ENCODE measurements around the gene PLD5. TPM values are rescaled to one million over a fixed set of nuclear protein-coding genes. Genes with fewer than 3 reads are reported as not detected.
"Not testable (repeated sequence)": the region's sequence is repeated elsewhere in the genome, so short reads cannot be mapped to it uniquely, and the experiment has no call there.

The PLD5 gene
- total and polyA plus RNA-seq, 8 donors = 0.04 to 0.71 (median 0.24) TPM; not detected in 2

- no peaks in the 10 kb centered on the region for H3K9me3 ChIP-seq
- no peaks in the 10 kb centered on the region for H3K27me3 ChIP-seq
- 52 to 67% methylated on average over 1 of the region's 1 CpG for WGBS, 2 donors
- H3K27ac ChIP-seq = no peak overlapping the region
- ATAC-seq (no peak), FAIRE-seq (no peak), DNase-seq (no peak)
- intact Hi-C loops (cut with DNase I) = no loop called here
- H3K4me1 ChIP-seq = no peaks in the 10 kb centered on the region
- no peak for TF ChIP-seq CTCF (IDR thresholded peaks at IDR 0.05)
- no peak overlapping the region for H3K4me3 ChIP-seq
- H3K36me3 ChIP-seq = no peaks in the 10 kb centered on the region
Measured at GRCh38 chr1:242349636-242350035, 174.9 kb downstream of the PLD5 start.

- ATAC-seq; H3K27ac ChIP-seq; H3K4me3 ChIP-seq; H3K27me3 ChIP-seq; intact Hi-C loops (cut with DNase I); H3K36me3 ChIP-seq; H3K4me1 ChIP-seq; DNase-seq; H3K9me3 ChIP-seq; FAIRE-seq: not testable (repeated sequence)
- WGBS, 2 donors = 19 to 32% methylated on average over 5 of the region's 5 CpGs
Measured at GRCh38 chr1:242330865-242331264, 193.6 kb downstream of the PLD5 start.

GRCh38 chr1:242327381-242327780 is 197.1 kb downstream of the PLD5 start:
- DNase-seq; H3K4me3 ChIP-seq; H3K9me3 ChIP-seq; intact Hi-C loops (cut with DNase I); H3K4me1 ChIP-seq; H3K27me3 ChIP-seq; H3K27ac ChIP-seq; H3K36me3 ChIP-seq; ATAC-seq; FAIRE-seq: not testable (repeated sequence)

- H3K9me3 ChIP-seq; H3K27me3 ChIP-seq; DNase-seq; H3K27ac ChIP-seq; H3K4me3 ChIP-seq; FAIRE-seq; intact Hi-C loops (cut with DNase I); H3K36me3 ChIP-seq; H3K4me1 ChIP-seq; ATAC-seq: not testable (repeated sequence)
- WGBS, 2 donors = 40 to 45% methylated on average over 7 of the region's 7 CpGs
Measured at GRCh38 chr1:242321981-242322380, 202.5 kb downstream of the PLD5 start.

- WGBS, 2 donors = 68 to 81% methylated on average over 10 of the region's 10 CpGs
- intact Hi-C loops (cut with DNase I) = no loop called here
- FAIRE-seq = no peak
Measured at GRCh38 chr1:242318140-242318539, 206.4 kb downstream of the PLD5 start.

GRCh38 chr1:242314865-242315264 is 209.6 kb downstream of the PLD5 start:
- H3K27ac ChIP-seq; DNase-seq; H3K27me3 ChIP-seq; ATAC-seq; FAIRE-seq; H3K9me3 ChIP-seq; H3K36me3 ChIP-seq; H3K4me1 ChIP-seq; intact Hi-C loops (cut with DNase I); H3K4me3 ChIP-seq: not testable (repeated sequence)
- 58 to 71% methylated on average over 1 of the region's 1 CpG for WGBS, 2 donors

More at GRCh38 chr1:242318140-242318539, 206.4 kb downstream of the PLD5 start:
- Histone ChIP-seq H3K36me3 (no peaks in the 10 kb centered on the region), H3K27me3 (no peaks in the 10 kb centered on the region), H3K27ac (no peak overlapping the region), H3K4me1 (no peaks in the 10 kb centered on the region), H3K4me3 (no peak overlapping the region), H3K9me3 (no peaks in the 10 kb centered on the region)
- peak in 2 of 6 donors; percentile 17 to 38 for DNase-seq
- no peak for ATAC-seq
- TF ChIP-seq CTCF (IDR thresholded peaks at IDR 0.05) = no peak

GRCh38 chr1:242314085-242314649 is 210.3 kb downstream of the PLD5 start:
- ATAC-seq; intact Hi-C loops (cut with DNase I); H3K9me3 ChIP-seq; H3K27ac ChIP-seq; DNase-seq; H3K4me1 ChIP-seq; FAIRE-seq; H3K36me3 ChIP-seq; H3K4me3 ChIP-seq; H3K27me3 ChIP-seq: not testable (repeated sequence)
- 41 to 44% methylated on average over 3 of the region's 3 CpGs for WGBS, 2 donors

- H3K27ac ChIP-seq; H3K4me1 ChIP-seq; H3K36me3 ChIP-seq; ATAC-seq; H3K9me3 ChIP-seq; H3K27me3 ChIP-seq; H3K4me3 ChIP-seq; intact Hi-C loops (cut with DNase I); FAIRE-seq; DNase-seq: not testable (repeated sequence)
- 39 to 45% methylated on average over 6 of the region's 7 CpGs for WGBS, 2 donors
Measured at GRCh38 chr1:242308681-242309080, 215.8 kb downstream of the PLD5 start.

- FAIRE-seq; H3K36me3 ChIP-seq; H3K27ac ChIP-seq; H3K9me3 ChIP-seq; H3K4me3 ChIP-seq; ATAC-seq; H3K27me3 ChIP-seq; intact Hi-C loops (cut with DNase I); DNase-seq; H3K4me1 ChIP-seq: not testable (repeated sequence)
- whole genome bisulfite sequencing, 2 donors = 64 to 67% methylated on average over 1 of the region's 1 CpG
Measured at GRCh38 chr1:242293781-242294180, 230.7 kb downstream of the PLD5 start.

- H3K4me1 ChIP-seq; H3K27ac ChIP-seq; intact Hi-C loops (cut with DNase I); FAIRE-seq; H3K27me3 ChIP-seq; ATAC-seq; DNase-seq; H3K36me3 ChIP-seq; H3K9me3 ChIP-seq; H3K4me3 ChIP-seq: not testable (repeated sequence)
- 53 to 62% methylated on average over 3 of the region's 3 CpGs for WGBS, 2 donors
Measured at GRCh38 chr1:242288067-242288466, 236.4 kb downstream of the PLD5 start.
